HG03432 (cell line): ENCODE results near the gene NFRKB.

Source experiments
- ATAC-seq: cut with Tn5 transposase; IDR thresholded peaks from one replicate; pipeline ENCODE4 v1.9.1; 2021; ENCODE audit warnings: mild to moderate bottlenecking, moderate library complexity; ENCODE audit not compliant: unreplicated experiment

The NFRKB gene

DNA sequence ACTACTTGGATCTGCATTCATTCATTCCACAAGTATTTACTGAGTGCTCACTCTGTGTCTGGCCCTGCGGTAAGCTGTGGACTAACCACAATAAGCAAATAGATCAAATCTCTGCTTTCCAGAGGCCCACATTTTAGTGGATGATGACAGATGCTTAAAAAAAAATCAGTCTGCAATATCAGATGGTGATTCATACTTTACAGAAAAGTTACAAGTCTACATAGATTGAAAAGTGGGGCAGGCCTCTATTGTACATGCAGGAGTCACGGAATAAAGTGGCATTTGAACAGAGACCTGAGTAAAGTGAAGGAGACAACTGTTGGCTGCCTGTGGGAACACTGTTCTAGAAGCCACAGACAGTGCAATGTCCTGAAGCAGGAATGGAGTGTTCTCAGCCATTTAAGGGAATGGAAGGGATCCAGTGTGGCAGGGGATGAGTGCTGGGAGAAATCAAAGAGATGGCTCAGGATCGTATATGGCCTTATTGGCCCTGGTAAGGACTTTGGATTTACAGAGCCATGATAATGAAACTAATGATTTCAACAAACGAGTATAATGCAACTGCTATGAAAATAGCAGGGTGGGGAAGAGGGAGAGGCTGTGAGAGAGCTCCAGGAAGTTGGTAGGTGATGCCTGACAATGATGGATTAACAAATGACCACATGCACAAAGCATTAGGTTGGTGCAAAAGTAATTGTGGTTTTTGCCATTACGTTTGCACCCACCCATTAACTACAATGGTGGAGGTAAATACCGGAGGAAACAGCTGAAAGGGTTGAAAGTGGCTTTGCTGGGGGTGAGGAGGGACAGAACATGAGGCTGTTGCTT, 48.7 kb downstream of the NFRKB start:
- no peak for ATAC-seq
